NB4 (cell line): ENCODE results near the gene ZNF524.

Source experiments
- DNase-seq: peaks from one replicate; pipeline ENCODE4 v3.0.0; 2010; ENCODE audit warnings: low read depth
- H3K4me3 ChIP-seq: one replicate; pipeline ENCODE4 v1.5.1; 2011; ENCODE audit warnings: mild to moderate bottlenecking, low read depth, low read length, moderate library complexity
- MYC ChIP-seq: IDR thresholded peaks from 2 replicates; pipeline ENCODE4 v1.6.1; 2011; ENCODE audit warnings: low read depth, low read length
- POLR2A ChIP-seq: IDR thresholded peaks from 2 replicates; pipeline ENCODE4 v1.6.1; 2011; ENCODE audit warnings: mild to moderate bottlenecking; ENCODE audit not compliant: insufficient read length; ENCODE audit errors: extremely low read depth
- TF ChIP-seq, protein P1 (sequence below): IDR thresholded peaks from 2 replicates; pipeline ENCODE4 v1.6.1; 2011; ENCODE audit warnings: low read depth, low read length
- TF ChIP-seq, protein P2 (sequence below): IDR thresholded peaks from one replicate; pipeline ENCODE4 v1.5.1; 2012; ENCODE audit warnings: low read depth, low read length

The ZNF524 gene

DNA sequence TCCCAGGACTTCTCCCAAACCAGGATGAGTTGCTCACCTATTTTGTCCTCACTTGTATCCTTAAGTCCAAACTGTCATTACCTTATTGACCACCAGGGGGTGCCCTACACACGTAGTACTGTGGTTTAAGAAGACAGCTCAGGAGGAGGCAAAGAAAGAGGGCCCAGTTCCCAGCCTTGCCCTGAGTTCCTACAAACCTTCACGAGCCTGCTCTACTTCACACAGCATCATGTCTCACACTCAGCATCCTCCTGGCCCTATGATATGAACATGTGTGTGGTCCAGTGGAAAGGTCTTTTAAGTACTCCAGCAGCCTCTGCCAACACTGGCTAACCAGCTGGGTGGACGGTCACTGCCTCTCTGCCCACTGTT lies 32.4 kb downstream of the ZNF524 start:
- peak; percentile 91 for DNase-seq
- H3K4me3 ChIP-seq = no peak overlapping the region
- TF ChIP-seq, protein P1, sequence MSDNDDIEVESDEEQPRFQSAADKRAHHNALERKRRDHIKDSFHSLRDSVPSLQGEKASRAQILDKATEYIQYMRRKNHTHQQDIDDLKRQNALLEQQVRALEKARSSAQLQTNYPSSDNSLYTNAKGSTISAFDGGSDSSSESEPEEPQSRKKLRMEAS = no peak
- TF ChIP-seq, protein P2, sequence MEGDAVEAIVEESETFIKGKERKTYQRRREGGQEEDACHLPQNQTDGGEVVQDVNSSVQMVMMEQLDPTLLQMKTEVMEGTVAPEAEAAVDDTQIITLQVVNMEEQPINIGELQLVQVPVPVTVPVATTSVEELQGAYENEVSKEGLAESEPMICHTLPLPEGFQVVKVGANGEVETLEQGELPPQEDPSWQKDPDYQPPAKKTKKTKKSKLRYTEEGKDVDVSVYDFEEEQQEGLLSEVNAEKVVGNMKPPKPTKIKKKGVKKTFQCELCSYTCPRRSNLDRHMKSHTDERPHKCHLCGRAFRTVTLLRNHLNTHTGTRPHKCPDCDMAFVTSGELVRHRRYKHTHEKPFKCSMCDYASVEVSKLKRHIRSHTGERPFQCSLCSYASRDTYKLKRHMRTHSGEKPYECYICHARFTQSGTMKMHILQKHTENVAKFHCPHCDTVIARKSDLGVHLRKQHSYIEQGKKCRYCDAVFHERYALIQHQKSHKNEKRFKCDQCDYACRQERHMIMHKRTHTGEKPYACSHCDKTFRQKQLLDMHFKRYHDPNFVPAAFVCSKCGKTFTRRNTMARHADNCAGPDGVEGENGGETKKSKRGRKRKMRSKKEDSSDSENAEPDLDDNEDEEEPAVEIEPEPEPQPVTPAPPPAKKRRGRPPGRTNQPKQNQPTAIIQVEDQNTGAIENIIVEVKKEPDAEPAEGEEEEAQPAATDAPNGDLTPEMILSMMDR = peak; percentile 59
- no peak for TF ChIP-seq MYC
- no peak for TF ChIP-seq POLR2A

DNA sequence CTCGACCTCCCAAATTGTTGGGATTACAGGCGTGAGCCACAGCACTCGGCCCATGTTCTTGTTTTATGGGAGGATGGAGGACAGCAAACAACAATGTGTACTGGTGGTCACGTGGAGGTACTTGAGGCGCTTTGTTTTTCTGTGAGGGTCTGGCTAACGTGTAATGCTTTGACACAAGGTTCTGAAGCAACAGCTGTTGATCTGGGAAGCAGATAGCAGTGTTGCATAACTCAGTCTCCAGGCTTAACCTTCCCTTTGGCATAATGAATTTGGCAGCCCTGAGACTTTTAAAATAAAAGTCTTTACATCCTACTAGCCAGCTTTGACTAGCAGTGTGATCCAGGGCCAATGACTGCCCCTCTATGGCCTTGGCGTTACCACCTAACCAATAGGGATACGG lies 33.8 kb downstream of the ZNF524 start:
- no peak for TF ChIP-seq MYC
- TF ChIP-seq, protein P2 = no peak
- no peak for DNase-seq
- H3K4me3 ChIP-seq = no peak overlapping the region

DNA sequence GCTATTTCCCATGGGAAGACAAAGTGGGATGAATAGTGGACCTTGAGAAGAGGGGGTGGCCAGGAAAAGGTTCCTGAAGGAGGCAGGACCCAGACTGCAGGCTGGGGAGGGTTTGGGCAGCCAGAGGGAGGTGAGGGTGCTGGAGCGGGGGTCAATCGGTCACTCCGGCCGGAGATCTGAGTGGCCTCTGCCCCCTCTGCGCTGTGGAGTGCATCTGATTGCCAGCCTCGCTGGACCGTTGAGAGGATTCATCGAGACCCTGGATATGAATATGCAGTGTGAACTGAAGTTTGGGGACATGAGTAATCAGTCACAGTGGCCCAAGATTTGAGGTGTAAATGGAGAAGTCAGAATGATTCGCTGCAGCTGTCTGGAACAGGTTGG lies 35.2 kb downstream of the ZNF524 start:
- DNase-seq = no peak
- H3K4me3 ChIP-seq = peak overlapping the region; percentile 94
- no peak for TF ChIP-seq MYC
- TF ChIP-seq, protein P1 = no peak
- no peak for TF ChIP-seq POLR2A
- TF ChIP-seq, protein P2 = no peak

DNA sequence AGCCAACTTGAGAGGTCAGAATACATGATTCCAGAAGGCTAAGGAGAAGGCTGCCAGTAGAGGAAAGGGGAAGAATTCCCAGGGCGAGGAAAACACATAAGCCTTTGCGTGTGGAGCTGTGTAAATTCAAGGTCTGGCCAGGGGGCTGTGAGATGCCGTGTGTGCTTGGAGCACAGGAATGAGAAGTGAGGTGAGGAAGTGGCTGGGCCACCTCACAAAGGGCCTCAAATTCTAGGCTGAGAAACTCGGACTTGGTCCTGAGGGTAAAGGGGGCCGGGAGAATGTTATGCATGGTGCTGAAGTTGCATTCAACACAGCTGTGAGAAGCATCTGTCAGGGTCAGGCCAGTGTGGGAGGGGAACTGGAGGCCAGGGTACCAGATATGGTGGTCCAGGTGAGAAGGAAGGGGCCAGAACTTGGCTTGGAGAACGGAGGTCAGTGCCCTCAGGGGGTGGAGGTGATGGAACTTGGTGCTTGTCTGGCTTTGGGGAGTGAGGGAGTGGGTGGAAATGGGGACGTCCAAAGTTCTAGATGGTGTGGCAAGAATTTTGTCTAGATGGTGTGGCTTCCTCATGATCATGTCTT lies 35.9 kb downstream of the ZNF524 start:
- TF ChIP-seq, protein P1 = no peak
- TF ChIP-seq, protein P2 = no peak
- TF ChIP-seq MYC (no peak), POLR2A (no peak)
- DNase-seq = no peak
- H3K4me3 ChIP-seq = peak overlapping the region; percentile 94

DNA sequence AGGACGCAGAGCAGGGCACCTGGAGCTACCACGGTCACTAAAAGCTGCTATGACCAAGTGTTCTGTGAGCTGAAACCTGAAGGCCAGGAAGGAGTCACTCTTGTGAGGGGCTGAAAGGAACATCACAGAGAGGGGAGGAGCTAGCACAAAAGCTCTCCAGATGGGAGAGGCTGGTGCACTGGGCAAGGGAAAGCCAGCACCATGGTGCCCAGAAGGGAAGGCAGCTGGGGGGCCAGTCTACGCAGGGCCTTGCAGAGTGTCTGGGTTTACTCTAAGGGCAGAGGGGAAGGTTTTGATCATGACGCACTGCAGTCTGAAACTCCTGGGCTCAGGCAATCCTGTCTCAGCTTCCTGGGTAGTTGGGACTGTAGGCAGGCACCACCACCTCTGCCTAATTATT lies 36.6 kb downstream of the ZNF524 start:
- H3K4me3 ChIP-seq = no peak overlapping the region
- TF ChIP-seq MYC = no peak
- TF ChIP-seq, protein P2 = no peak
- TF ChIP-seq, protein P1 = no peak
- TF ChIP-seq POLR2A = no peak
- no peak for DNase-seq

DNA sequence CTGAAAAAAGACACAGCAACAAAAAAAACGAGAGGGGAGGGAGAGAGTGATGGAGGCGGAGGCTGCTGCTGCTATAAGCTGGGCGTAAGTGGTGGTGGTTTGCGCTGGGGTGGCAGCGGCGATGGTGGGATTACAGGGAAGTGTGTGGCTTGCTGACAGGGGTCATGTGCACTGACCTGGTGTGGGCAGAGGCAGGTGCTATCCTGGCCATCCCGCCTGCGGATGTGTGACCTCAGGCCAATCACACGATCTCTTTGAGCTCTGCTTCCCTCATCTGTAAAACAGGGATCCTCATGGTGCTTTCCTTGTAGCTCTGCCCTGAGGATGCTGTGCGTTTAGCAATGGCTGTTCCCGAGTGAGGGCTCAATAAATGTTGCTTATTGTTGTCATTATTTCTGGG lies 37.4 kb downstream of the ZNF524 start:
- DNase-seq = no peak
- H3K4me3 ChIP-seq = no peak overlapping the region
- TF ChIP-seq, protein P1 = no peak
- TF ChIP-seq POLR2A = no peak
- no peak for TF ChIP-seq MYC
- TF ChIP-seq, protein P2 = no peak
